Immature natural killer cell (primary cell): ENCODE results near the gene ATP11A. TPM values are rescaled to one million over a fixed set of nuclear protein-coding genes. Genes with fewer than 3 reads are reported as not detected.
A peak's percentile ranks its signal among the peaks of the same experiment; 100 is the strongest.

Experiments used
- DNase-seq, 3 donors: peaks; one replicate each; pipeline ENCODE4 v3.0.0; 2022; ENCODE audit warnings: mixed read lengths in 1 of 3
- H3K27ac Mint-ChIP-seq, 6 donors: one replicate each; pipeline ENCODE4 v1.8.0; 2020; ENCODE audit warnings: mixed read lengths in 6 of 6, mild to moderate bottlenecking in 5 of 6, inconsistent platforms in 4 of 6, moderate library complexity in 3 of 6
- H3K27me3 Mint-ChIP-seq, 3 donors: one replicate each; pipeline ENCODE4 v1.8.0; 2020 to 2021; ENCODE audit warnings: low read depth in 3 of 3, mild to moderate bottlenecking in 3 of 3, mixed read lengths in 3 of 3, moderate library complexity in 3 of 3, inconsistent platforms in 1 of 3
- H3K36me3 Mint-ChIP-seq, 3 donors: one replicate each; pipeline ENCODE4 v1.8.0; 2020; ENCODE audit warnings: mixed read lengths in 3 of 3, inconsistent platforms in 2 of 3, mild to moderate bottlenecking in 2 of 3
- H3K4me1 Mint-ChIP-seq, 2 donors: one replicate each; pipeline ENCODE4 v1.8.0; 2020; ENCODE audit warnings: inconsistent platforms in 2 of 2, mild to moderate bottlenecking in 2 of 2, mixed read lengths in 2 of 2, moderate library complexity in 1 of 2
- H3K4me3 Mint-ChIP-seq, 5 donors: one replicate each; pipeline ENCODE4 v1.8.0; 2020; ENCODE audit warnings: mild to moderate bottlenecking in 5 of 5, mixed read lengths in 5 of 5, inconsistent platforms in 3 of 5, moderate library complexity in 3 of 5
- H3K9me3 Mint-ChIP-seq, 6 donors: one replicate each; pipeline ENCODE4 v1.8.0; 2020; ENCODE audit warnings: mild to moderate bottlenecking in 6 of 6, mixed read lengths in 6 of 6, inconsistent platforms in 4 of 6, moderate library complexity in 3 of 6
- polyA plus RNA-seq, 3 donors: library from polyadenylated mRNA; unstranded; fragments of 300-500 nt; fragmentation: Illumina TruSeq; gene quantifications; one replicate each; pipeline ENCODE4 v1.2.3, GENCODE V29; 2021

ATP11A gene
- polyA plus RNA-seq, 3 donors from 2014 or later: 0.96 to 2.9 TPM; not detected in 1

- peaks cover 0 to 6% (median 2%) of the 10 kb centered on the region in 3 donors for H3K27me3 Mint-ChIP-seq
- no peak for DNase-seq
- H3K4me3 Mint-ChIP-seq: no peak overlapping the region
- peaks cover 0 to 2% (median 0%) of the 10 kb centered on the region in 6 donors for H3K9me3 Mint-ChIP-seq
- H3K27ac Mint-ChIP-seq: no peak overlapping the region
- H3K4me1 Mint-ChIP-seq: peaks cover 4 to 11% of the 10 kb centered on the region in 2 donors
- peaks cover 15 to 35% (median 22%) of the 10 kb centered on the region in 3 donors for H3K36me3 Mint-ChIP-seq
These were observed 155.0 kb downstream of the ATP11A start for GRCh38 chr13:112844879-112845278.

GRCh38 chr13:112845511-112846144, 155.8 kb downstream of the ATP11A start:
- H3K27ac Mint-ChIP-seq: no peak overlapping the region
- H3K27me3 Mint-ChIP-seq: peaks cover 0 to 6% (median 2%) of the 10 kb centered on the region in 3 donors
- no peak for DNase-seq
- H3K9me3 Mint-ChIP-seq: peaks cover 0 to 2% (median 0%) of the 10 kb centered on the region in 6 donors
- H3K36me3 Mint-ChIP-seq: peaks cover 15 to 36% (median 30%) of the 10 kb centered on the region in 3 donors
- no peak overlapping the region for H3K4me3 Mint-ChIP-seq
- peaks cover 4 to 15% of the 10 kb centered on the region in 2 donors for H3K4me1 Mint-ChIP-seq

GRCh38 chr13:112846411-112847115, 156.7 kb downstream of the ATP11A start:
- Mint-ChIP-seq H3K36me3 (peaks cover 15 to 44% (median 39%) of the 10 kb centered on the region in 3 donors), H3K4me1 (peaks cover 4 to 15% of the 10 kb centered on the region in 2 donors), H3K27ac (no peak overlapping the region), H3K27me3 (peaks cover 0 to 6% (median 2%) of the 10 kb centered on the region in 3 donors), H3K4me3 (no peak overlapping the region), H3K9me3 (peaks cover 0 to 2% (median 0%) of the 10 kb centered on the region in 6 donors)
- no peak for DNase-seq

- DNase-seq: no peak
- H3K9me3 Mint-ChIP-seq: no peaks in the 10 kb centered on the region
- H3K36me3 Mint-ChIP-seq: peaks cover 12 to 48% (median 46%) of the 10 kb centered on the region in 3 donors
- peaks cover 4 to 15% of the 10 kb centered on the region in 2 donors for H3K4me1 Mint-ChIP-seq
- H3K27me3 Mint-ChIP-seq: peaks cover 0 to 8% (median 2%) of the 10 kb centered on the region in 3 donors
- H3K27ac Mint-ChIP-seq: no peak overlapping the region
- H3K4me3 Mint-ChIP-seq: no peak overlapping the region
These were observed 159.7 kb downstream of the ATP11A start for GRCh38 chr13:112849500-112849899.

- Mint-ChIP-seq H3K36me3 (peaks cover 12 to 53% (median 51%) of the 10 kb centered on the region in 3 donors), H3K27me3 (peaks cover 0 to 8% (median 2%) of the 10 kb centered on the region in 3 donors), H3K27ac (no peak overlapping the region), H3K4me3 (no peak overlapping the region), H3K9me3 (no peaks in the 10 kb centered on the region), H3K4me1 (peaks cover 4 to 15% of the 10 kb centered on the region in 2 donors)
- DNase-seq: no peak
These were observed 160.4 kb downstream of the ATP11A start for GRCh38 chr13:112850273-112850672.

- no peak overlapping the region for H3K4me3 Mint-ChIP-seq
These were observed 161.5 kb downstream of the ATP11A start for GRCh38 chr13:112851107-112852038.

GRCh38 chr13:112852392-112852791, 162.6 kb downstream of the ATP11A start:
- Mint-ChIP-seq H3K36me3 (peaks cover 8 to 59% (median 53%) of the 10 kb centered on the region in 3 donors), H3K27ac (peak overlapping the region in 1 of 6 donors; percentile 42), H3K27me3 (peaks cover 0 to 7% (median 0%) of the 10 kb centered on the region in 3 donors), H3K4me3 (no peak overlapping the region), H3K4me1 (peaks cover 4 to 15% of the 10 kb centered on the region in 2 donors), H3K9me3 (no peaks in the 10 kb centered on the region)
- no peak for DNase-seq

More at GRCh38 chr13:112851107-112852038, 161.5 kb downstream of the ATP11A start:
- no peak overlapping the region for H3K27ac Mint-ChIP-seq
- H3K4me1 Mint-ChIP-seq: peaks cover 4 to 15% of the 10 kb centered on the region in 2 donors
- H3K36me3 Mint-ChIP-seq: peaks cover 8 to 57% (median 55%) of the 10 kb centered on the region in 3 donors
- peaks cover 0 to 8% (median 2%) of the 10 kb centered on the region in 3 donors for H3K27me3 Mint-ChIP-seq
- DNase-seq: no peak
- H3K9me3 Mint-ChIP-seq: no peaks in the 10 kb centered on the region

- peaks cover 8 to 55% (median 49%) of the 10 kb centered on the region in 3 donors for H3K36me3 Mint-ChIP-seq
- no peak overlapping the region for H3K4me3 Mint-ChIP-seq
- H3K27ac Mint-ChIP-seq: no peak overlapping the region
- DNase-seq: no peak
- peaks cover 4 to 15% of the 10 kb centered on the region in 2 donors for H3K4me1 Mint-ChIP-seq
- peaks cover 0 to 3% (median 0%) of the 10 kb centered on the region in 3 donors for H3K27me3 Mint-ChIP-seq
- no peaks in the 10 kb centered on the region for H3K9me3 Mint-ChIP-seq
These were observed 163.0 kb downstream of the ATP11A start for GRCh38 chr13:112852808-112853207.

GRCh38 chr13:112854321-112854720, 164.5 kb downstream of the ATP11A start:
- H3K27me3 Mint-ChIP-seq: peaks cover 0 to 2% (median 0%) of the 10 kb centered on the region in 3 donors
- DNase-seq: no peak
- peaks cover 21 to 68% (median 61%) of the 10 kb centered on the region in 3 donors for H3K36me3 Mint-ChIP-seq
- no peaks in the 10 kb centered on the region for H3K9me3 Mint-ChIP-seq
- no peak overlapping the region for H3K27ac Mint-ChIP-seq
- H3K4me3 Mint-ChIP-seq: no peak overlapping the region
- H3K4me1 Mint-ChIP-seq: peaks cover 0 to 10% of the 10 kb centered on the region in 2 donors

- Mint-ChIP-seq H3K27ac (no peak overlapping the region), H3K4me3 (no peak overlapping the region), H3K27me3 (peaks cover 0 to 2% (median 0%) of the 10 kb centered on the region in 3 donors), H3K9me3 (no peaks in the 10 kb centered on the region), H3K36me3 (peaks cover 23 to 60% (median 58%) of the 10 kb centered on the region in 3 donors), H3K4me1 (no peaks in the 10 kb centered on the region)
- no peak for DNase-seq
These were observed 166.0 kb downstream of the ATP11A start for GRCh38 chr13:112855859-112856258.

GRCh38 chr13:112857914-112858490, 168.2 kb downstream of the ATP11A start:
- no peak overlapping the region for H3K4me3 Mint-ChIP-seq
- no peaks in the 10 kb centered on the region for H3K4me1 Mint-ChIP-seq
- no peaks in the 10 kb centered on the region for H3K9me3 Mint-ChIP-seq
- H3K27ac Mint-ChIP-seq: no peak overlapping the region
- peaks cover 21 to 52% (median 49%) of the 10 kb centered on the region in 3 donors for H3K36me3 Mint-ChIP-seq
- H3K27me3 Mint-ChIP-seq: peaks cover 0 to 3% (median 0%) of the 10 kb centered on the region in 3 donors
- DNase-seq: no peak

- no peak overlapping the region for H3K4me3 Mint-ChIP-seq
These were observed 169.4 kb downstream of the ATP11A start for GRCh38 chr13:112859128-112859816.

More at GRCh38 chr13:112859128-112859816, 169.4 kb downstream of the ATP11A start:
- Mint-ChIP-seq H3K36me3 (peaks cover 21 to 45% (median 42%) of the 10 kb centered on the region in 3 donors), H3K9me3 (no peaks in the 10 kb centered on the region), H3K27me3 (peaks cover 0 to 3% (median 0%) of the 10 kb centered on the region in 3 donors), H3K27ac (no peak overlapping the region), H3K4me1 (no peaks in the 10 kb centered on the region)
- no peak for DNase-seq
